Endothelial cell of coronary artery (primary cell): Measurements from ENCODE around the gene ARHGAP9. TPM values are rescaled to one million over a fixed set of nuclear protein-coding genes. Genes with fewer than 3 reads are reported as not detected.

Source experiments
- total RNA-seq: library from RNA; depleted of rRNA; stranded (reverse); fragments of >200 nt; gene quantifications from 2 replicates; pipeline ENCODE4 v1.2.3, GENCODE V29; 2014

The ARHGAP9 gene
- not detected in 2 replicates for total RNA-seq

DNA sequence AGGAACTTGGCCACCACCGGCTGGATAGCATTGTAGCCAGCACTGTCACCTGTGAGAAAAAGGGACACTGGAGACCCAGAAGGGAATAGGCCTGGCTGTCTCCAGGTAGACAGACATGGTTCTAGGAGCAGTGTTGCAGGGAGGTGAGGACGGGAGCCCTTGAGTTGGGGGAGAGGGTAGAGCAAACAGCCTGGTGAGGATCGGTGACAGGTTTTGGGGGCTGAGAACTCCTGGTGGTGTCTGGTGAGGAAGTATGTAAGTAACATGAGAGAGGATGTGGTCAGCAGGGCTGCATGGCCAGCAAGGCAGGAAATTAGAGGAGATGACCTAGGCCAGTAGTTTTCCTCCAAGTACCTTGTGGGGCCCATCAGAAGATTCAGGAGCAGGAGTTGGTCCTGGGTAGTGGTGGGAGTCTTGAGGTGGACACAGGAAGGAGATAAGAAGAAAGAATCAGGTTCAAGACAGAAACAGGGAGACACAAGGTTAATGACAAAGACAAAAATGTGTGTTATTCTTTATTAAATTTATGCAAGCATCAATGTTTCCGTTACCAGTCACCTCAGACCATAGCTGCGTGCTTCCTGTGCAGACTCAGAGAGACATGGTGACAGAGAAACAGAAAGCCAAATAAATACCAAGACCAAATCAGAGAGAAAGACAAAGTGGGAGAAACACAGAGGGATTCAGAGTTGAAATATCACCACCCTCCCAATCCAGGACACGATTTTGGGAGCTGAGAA is at the start of gene ARHGAP9:
TSS of gene ARHGAP9 (minus strand) at position 491 of the 740 bp plus-strand sequence. CDS start at position 31, 460 bp downstream.

DNA sequence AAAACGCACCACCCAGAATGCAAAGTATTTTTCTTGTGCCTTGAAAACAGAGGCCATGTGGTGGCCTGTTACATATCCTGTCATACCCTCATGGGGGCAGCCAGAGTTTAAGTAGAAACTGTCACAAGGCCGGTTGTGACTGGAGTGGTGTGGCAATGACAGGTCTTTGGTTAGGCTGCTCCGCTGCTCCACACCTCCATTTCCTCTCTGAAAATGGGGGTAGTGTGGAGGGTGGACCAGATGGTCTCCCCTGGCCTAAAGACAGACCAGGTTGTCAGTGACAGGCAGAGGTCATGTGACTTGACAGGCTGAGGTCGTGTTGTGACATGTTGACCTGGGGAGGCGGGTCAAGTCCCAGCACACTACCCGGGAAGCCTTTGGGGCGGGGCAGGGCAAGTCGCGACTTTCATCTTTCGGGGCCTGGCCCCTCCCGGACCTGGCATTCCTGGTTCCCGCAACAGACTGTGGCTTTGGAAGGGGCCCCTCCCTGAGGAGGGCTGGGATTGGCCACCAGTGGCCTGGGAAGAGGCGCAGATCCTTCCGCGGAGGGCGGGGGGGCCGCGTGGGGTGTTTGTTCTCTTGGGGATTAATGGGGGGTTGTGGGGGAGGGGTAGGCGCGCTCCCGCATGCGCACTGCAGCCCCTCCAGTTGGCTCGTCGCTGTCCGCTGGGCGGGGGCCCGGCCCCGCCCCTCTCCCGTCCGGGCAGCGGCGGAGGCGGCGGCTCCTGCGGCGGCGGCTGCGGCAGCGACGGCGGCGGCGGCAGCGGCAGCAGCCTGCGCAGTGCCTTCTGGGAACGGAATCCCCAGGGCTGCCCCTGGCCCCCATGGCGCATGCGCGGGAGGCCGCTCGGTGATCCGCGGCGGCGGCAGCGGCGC is 42.6 kb upstream of the ARHGAP9 start, which contains the start of gene MBD6:
TSS of gene MBD6 (plus strand) at position 814 of the 876 bp plus-strand sequence. CDS start 1,480 bp downstream, outside the sequence.

DNA sequence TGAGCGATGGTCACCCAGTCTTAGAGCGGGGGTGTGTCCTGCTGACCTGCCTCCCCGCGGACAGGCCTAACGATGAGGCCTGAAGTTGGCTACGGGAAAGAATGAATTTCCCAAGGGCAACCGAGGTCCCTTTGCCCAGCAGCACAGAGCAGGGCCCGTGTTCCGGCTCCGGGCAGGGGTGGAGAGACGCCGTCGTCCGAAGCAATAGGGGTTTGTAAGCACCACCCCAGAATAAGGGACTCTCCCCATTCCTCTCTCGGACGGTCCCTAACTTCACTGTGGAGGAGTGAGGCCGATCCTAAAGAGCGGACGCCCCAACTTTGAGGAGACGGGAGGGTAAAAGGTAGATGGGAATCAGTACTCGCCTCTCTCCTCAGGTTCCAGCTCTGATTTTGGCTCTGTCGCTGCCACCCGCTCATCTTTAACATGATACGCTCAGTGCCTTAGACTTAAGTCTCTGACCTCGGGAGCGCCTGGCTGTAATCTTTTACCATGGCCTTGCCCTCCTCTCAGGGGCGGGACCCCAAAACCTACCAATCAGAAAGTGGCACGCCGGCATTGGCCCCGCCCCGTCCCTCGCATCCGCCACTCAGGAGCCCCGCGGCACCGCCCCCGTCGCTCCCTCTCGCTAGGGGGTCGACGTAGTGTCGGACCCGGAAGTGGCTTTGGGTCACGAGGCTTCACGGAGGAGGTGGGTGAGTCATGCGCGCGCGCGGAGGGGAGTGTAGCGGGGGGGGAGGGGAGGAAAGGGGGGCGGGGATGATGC is 40.6 kb upstream of the ARHGAP9 start, which contains the start of gene DDIT3:
TSS of gene DDIT3 (minus strand) at position 462 of the 766 bp plus-strand sequence. CDS start 3,108 bp downstream, outside the sequence.

DNA sequence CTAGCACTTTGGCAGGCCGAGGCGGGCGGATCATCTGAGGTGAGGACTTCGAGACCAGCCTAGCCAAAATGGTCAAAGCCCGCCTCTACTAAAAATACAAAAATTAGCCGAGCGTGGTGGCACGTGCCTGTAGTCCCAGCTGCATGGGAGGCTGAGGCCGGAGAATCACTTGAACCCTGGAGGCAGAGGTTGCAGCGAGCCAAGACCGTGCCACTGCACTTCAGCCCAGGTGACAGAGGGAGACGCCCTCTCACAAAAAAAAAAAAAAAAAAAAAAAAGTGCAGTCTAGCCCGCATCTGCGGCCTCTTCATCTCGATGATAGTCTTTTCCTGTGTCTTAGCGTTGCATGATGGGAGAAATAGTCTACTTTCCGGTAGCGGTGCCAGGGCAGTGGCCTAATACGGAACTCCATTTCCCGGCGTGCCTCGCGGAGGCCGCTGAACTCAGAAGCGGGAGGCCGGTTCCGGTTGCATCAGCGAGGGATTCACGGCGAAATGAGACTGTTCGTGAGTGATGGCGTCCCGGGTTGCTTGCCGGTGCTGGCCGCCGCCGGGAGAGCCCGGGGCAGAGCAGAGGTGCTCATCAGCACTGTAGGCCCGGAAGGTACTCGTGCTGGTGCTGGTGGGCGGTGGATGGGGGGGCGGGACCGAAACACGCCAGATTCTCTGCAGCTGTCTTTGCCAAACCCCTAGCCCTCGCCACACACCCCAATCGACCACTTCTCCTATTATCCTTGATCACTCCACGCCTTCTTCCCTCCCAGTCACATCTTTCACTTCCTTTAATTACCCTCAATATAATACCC is 8.1 kb upstream of the ARHGAP9 start, which contains the start of gene MARS1:
TSS of gene MARS1 (plus strand) at position 472 of the 805 bp plus-strand sequence. CDS start at position 495, 23 bp downstream.

DNA sequence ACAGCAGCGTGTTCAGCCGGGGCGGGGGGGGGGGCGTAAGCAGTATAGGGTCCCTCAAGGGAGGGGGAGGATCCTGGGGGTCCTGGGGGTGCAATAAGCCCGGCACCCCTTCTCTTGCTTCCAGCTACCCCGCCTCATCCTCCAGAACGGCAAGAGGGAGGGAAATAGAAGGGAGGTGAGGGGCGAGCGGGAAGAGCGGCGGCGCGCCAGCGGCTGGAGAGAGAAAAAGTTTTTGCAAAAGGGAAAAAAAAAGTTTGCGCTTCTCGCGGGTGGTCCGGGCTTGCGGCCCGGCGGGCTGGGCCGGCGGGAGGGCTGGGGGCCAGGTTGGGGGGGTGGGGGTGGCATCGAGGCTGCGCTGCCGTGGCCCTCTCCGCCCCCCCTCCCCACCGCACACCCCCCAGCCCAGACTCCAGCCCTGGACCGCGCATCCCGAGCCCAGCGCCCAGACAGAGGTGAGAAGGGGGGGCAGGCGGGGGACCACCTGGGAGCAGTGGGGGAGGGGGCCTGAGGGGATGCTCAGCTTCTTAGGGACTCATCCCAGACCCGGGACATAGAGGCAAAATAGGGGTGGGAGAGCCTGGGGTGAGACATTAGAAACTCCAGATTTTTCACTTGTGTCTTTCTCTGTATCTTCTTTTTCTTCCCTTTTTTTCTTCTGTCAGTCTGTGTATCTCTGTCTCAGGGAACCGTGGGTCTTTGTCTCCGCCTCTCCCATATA is 19.8 kb downstream of the ARHGAP9 start, which contains the start of gene GLI1:
TSS of gene GLI1 (plus strand) at position 36 of the 718 bp plus-strand sequence. CDS start 3,907 bp downstream, outside the sequence.

DNA sequence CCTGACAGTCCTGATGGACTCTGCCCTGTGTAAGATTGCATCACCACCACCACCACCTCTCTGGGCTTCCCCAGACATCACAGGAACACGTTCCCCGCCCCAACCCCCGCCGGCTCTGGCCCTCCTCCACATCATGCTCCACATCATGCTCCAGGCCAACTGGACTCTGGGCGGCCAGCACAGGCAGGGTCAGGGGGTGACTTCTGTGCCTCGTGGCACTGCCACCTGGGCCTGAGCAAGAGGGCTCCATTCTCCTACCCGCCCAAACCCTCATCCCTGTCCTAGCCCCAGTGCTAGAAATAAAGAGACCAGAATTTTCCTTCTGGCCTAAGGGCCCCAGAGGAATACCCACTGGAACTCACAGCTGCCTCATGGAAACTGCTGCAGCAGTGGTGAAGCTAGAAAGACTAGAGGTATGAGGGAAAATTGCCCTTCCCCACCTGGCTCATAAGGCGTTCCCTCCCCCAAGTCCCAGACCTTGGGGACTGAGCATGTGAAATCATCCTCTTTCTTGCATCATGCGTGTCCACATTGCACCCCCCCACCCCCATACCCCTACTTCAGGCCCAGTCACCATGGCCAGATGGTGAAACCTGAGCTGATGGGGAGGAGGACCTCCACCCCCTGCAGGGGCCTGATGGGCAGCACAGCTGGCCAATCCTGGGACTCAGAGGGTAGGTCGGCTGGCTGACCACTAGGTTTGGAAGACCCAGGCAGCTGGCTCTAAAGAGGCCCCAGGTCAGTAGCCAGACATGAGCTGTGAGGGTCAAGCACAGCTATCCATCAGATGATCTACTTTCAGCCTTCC is 24.9 kb downstream of the ARHGAP9 start, which contains the start of gene INHBE:
TSS of gene INHBE (plus strand) at position 742 of the 808 bp plus-strand sequence. CDS start 230 bp downstream, outside the sequence.

DNA sequence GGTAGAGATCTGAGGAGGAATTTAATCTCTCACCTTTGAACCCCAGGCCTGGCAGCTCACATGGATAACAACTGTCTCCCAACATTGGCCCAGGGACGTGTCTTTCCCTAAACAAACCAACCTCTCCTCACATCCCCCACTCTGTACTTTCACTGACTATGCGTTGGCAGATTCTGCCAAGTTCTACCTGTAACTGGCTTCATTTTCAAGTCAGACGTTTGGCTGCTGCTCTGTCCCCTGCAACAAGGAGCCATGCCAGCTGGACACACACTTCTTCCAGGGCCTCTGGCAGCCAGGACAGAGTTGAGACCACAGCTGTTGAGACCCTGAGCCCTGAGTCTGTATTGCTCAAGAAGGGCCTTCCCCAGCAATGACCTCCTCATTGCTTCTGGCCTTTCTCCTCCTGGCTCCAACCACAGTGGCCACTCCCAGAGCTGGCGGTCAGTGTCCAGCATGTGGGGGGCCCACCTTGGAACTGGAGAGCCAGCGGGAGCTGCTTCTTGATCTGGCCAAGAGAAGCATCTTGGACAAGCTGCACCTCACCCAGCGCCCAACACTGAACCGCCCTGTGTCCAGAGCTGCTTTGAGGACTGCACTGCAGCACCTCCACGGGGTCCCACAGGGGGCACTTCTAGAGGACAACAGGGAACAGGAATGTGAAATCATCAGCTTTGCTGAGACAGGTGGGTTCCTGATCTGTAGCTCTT is 45.0 kb downstream of the ARHGAP9 start, which contains the start of gene INHBC:
TSS of gene INHBC (plus strand) at position 268 of the 707 bp plus-strand sequence. CDS start at position 371, 103 bp downstream.

DNA sequence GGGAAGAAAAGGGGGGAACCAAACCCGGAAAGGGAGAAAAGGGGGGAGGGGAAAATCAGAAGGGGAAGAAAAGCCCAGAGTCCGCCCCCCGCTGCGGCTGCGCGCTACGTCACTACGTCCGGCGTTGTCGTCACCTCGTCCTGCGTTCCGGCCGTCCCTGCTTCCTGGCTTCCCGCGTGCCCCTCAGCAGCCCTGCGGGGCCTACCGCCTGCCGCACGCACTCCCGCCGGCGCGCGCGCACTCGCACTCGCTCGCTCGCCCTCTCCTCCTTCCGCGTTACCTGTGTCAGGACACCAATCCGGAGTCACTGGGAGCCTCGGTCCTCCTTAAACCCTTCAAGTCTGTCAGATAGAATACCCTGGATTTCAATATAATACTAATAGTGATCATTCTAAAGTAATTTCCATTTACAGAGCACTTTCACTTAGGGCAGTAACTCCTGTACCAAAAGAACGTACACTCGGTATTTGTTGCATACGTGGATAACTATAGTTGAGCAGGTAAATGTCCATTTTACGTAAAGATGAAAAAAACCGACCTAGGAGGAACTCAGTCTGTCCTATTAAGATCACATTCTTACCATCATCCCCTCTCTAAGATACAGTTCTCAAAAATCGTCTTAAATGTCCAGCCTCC is 48.6 kb downstream of the ARHGAP9 start, which contains the start of gene R3HDM2:
TSS of gene R3HDM2 (minus strand) at position 113 of the 636 bp plus-strand sequence. CDS start 120,615 bp downstream, outside the sequence.

Other genes with a start within 250 kb of the ARHGAP9 start
- gene STAC3, start 228.7 kb downstream of the ARHGAP9 start, total RNA-seq, result 0.18 and 0.19 TPM in 2 replicates
- 4.0 and 8.5 TPM in 2 replicates for gene R3HDM2, start 48.8 kb downstream of the ARHGAP9 start, total RNA-seq
- not detected in 2 replicates for gene INHBC, start 45.1 kb downstream of the ARHGAP9 start, total RNA-seq
- not detected in 2 replicates for gene INHBE, start 24.6 kb downstream of the ARHGAP9 start, total RNA-seq
- gene GLI1, start 20.1 kb downstream of the ARHGAP9 start, total RNA-seq, result 0.45 TPM in 1 of 2 replicates, not detected in the other
- 138 and 187 TPM in 2 replicates for gene MARS1, start 8.2 kb upstream of the ARHGAP9 start, total RNA-seq
- gene DDIT3, start 40.6 kb upstream of the ARHGAP9 start, total RNA-seq, result 6.0 and 10.1 TPM in 2 replicates
- gene MBD6, start 43.0 kb upstream of the ARHGAP9 start, total RNA-seq, result 6.2 and 9.5 TPM in 2 replicates
- 72.8 and 90.9 TPM in 2 replicates for gene DCTN2, start 67.3 kb upstream of the ARHGAP9 start, total RNA-seq
- gene KIF5A, start 70.2 kb upstream of the ARHGAP9 start, total RNA-seq, result under 0.01 and 0.09 TPM in 2 replicates
- 5.5 and 7.9 TPM in 2 replicates for gene PIP4K2C, start 111.3 kb upstream of the ARHGAP9 start, total RNA-seq
- gene DTX3, start 125.0 kb upstream of the ARHGAP9 start, total RNA-seq, result 3.3 and 11.0 TPM in 2 replicates
- gene ARHGEF25, start 131.6 kb upstream of the ARHGAP9 start, total RNA-seq, result 1.8 and 10.7 TPM in 2 replicates
- gene B4GALNT1, start 153.3 kb upstream of the ARHGAP9 start, total RNA-seq, result 0.18 and 0.94 TPM in 2 replicates
- gene OS9, start 214.3 kb upstream of the ARHGAP9 start, total RNA-seq, result 164 and 240 TPM in 2 replicates